ENCODE data around the gene PDGFRB. TPM values are rescaled to one million over a fixed set of nuclear protein-coding genes. Genes with fewer than 3 reads are reported as not detected.

The PDGFRB gene
- total RNA-seq, 4 donors from 2014 or later = 148 to 225 (median 191) TPM

DNA sequence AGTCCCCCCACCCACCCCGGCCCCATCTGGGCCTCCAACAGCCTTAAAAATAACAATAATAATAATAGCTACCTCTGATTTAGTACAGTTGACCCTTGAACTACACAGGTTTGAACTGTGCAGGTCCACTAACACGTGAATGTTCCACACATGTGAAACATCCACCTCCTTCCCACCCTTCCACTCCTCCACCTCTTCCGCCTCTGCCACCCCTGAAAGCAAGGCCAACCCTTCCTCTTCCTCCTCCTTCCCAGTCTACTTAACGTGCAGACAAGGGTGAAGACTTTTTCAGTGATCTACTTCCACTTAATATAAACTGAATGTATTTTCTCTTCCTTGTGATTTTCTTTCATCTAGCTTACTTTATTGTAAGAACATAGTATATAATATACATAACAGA is 10.8 kb downstream of the PDGFRB start:
- TF ChIP-seq, protein P1, sequence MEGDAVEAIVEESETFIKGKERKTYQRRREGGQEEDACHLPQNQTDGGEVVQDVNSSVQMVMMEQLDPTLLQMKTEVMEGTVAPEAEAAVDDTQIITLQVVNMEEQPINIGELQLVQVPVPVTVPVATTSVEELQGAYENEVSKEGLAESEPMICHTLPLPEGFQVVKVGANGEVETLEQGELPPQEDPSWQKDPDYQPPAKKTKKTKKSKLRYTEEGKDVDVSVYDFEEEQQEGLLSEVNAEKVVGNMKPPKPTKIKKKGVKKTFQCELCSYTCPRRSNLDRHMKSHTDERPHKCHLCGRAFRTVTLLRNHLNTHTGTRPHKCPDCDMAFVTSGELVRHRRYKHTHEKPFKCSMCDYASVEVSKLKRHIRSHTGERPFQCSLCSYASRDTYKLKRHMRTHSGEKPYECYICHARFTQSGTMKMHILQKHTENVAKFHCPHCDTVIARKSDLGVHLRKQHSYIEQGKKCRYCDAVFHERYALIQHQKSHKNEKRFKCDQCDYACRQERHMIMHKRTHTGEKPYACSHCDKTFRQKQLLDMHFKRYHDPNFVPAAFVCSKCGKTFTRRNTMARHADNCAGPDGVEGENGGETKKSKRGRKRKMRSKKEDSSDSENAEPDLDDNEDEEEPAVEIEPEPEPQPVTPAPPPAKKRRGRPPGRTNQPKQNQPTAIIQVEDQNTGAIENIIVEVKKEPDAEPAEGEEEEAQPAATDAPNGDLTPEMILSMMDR (IDR thresholded peaks at IDR 0.05; ENCODE audit: low read depth) = no peak

DNA sequence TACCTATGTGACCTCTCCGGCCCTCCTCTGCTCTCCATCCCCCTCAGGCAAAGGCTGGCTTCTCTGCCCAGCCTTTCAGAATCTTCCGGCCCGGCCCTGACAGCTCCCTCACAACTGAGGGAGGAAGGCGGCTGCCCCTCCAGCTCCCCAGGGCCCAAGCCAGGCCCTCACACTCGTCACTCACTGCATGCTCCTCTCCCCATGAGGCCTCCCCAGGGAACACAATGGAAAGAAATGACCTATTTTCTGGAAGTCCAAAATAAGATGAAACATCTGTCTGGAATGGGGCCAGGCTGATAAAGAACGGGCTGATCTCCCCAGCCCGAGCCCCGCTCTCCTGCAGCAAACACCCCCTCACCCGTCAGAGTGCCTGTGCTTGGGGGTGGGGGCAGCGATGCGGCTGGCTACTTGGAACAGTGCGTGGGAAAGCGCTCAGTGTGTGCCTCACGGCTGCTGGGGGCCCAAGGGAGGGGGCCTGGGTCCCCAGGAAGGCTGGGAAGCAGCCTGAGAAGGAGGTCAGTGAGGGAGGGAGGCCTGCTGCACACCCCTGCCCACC is 11.3 kb downstream of the PDGFRB start:
- TF ChIP-seq, protein P1 (IDR thresholded peaks at IDR 0.05; ENCODE audit: low read depth) = no peak

DNA sequence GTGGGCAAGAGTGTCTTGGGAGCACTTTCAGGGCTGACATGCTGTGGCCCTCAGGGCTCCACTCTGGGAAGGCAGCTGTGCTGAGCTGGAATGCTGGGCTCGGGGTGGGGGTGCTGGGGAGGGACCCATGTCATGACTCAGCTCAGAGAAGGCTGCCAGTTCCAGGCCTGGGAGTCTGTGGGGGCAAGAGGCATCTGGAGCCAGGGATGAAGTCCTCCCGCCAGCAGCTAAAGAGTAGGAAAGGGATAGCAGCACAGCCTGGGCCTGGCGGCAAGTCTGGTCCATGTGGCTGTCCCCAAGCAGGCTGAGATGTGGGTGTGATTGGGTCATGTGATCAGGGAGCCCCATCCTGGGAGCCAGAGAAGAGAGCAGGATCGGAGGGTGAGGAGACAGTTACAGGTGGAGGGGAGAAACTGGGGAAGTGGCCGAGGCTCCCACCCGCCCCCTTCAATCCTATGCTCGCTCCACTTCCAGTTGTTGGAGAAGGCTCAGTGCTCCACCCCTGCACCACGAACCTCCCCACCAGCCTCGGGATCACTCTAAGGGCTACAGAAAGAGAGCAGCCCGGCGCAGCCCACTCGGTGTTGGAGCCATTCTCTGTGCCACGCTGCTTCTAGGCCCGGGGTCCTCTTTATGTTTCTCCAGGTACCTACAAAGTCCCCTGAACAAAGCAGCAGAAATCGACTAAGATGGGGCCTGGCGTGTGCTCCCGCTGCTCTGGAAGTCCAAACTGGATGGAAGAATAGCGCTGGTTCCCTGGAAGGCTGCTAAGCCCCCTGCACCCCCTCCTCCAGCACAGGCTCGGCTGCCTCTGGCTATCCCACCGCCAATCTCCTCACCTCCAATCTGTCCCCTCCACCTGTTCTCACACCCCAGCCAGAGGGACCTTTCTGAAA is 12.0 kb downstream of the PDGFRB start:
- TF ChIP-seq, protein P1 (IDR thresholded peaks at IDR 0.05; ENCODE audit: low read depth) = no peak

- TF ChIP-seq, protein P1 (IDR thresholded peaks at IDR 0.05; ENCODE audit: low read depth) = no peak
These were observed 12.7 kb downstream of the PDGFRB start for GRCh38 chr5:150142959-150143349.

- TF ChIP-seq, protein P1 (IDR thresholded peaks at IDR 0.05; ENCODE audit: low read depth) = no peak
These were observed 13.3 kb downstream of the PDGFRB start for GRCh38 chr5:150142185-150142958.

GRCh38 chr5:150141544-150142184 is 14.0 kb downstream of the PDGFRB start:
- TF ChIP-seq, protein P1 (IDR thresholded peaks at IDR 0.05; ENCODE audit: low read depth) = no peak

All from subcutaneous adipose tissue (tissue), 4 donors.